ENCODE data around the gene IDH3B. TPM values are rescaled to one million over a fixed set of nuclear protein-coding genes. Genes with fewer than 3 reads are reported as not detected.

IDH3B gene
- total RNA-seq, 1 donor from 2014 or later, result 105 TPM

DNA sequence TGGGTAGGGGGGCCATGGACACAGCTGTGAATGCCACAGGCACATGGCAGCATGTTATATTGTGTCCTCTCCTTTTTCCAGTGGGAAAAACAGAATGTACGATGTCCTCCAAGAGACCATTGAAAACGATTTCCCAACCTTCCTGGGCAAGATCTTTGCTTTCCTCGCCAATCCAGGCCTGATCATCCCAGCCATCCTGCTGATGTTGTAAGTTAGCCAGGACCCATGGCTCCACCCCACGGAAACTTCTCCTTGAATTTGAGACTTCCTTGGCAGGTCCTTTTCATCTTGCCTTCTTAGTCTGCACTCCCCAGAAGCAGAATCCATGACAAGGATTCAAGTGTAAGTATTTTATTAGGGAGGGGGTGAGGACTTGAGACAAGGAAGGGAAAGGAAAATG lies 39.8 kb downstream of the IDH3B start:
- intact Hi-C loops (cut with micrococcal nuclease), result no loop called here

DNA sequence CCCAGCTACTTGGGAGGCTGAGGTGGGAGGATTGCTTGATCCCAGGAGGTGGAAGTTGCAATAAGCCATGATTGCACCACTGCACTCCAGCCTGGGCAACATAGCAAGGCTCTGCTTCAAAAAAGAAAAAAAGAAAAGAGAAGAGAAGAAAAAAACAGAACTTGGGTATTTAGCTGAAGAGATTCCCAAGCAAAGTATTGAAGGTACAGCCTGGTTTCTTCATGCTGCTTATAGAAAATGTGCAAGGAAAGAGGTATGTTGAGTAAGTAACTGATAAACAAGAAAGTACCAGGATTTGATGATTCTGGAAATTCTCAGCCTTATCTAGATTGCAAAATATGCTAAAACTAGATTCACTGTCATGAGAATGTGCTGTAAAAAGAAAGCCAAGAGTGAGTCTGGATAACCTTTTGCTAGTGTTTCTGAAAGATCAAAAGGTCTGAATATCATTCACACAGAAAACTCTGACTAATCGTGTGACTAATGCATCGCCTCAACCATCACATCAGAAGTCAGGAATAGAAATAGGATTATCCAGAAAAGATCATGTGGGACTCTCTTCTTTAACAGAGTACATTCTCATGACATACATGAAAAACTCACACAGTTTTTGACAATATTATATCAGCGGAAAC lies 43.9 kb downstream of the IDH3B start:
- intact Hi-C loops (cut with micrococcal nuclease), result no loop called here

DNA sequence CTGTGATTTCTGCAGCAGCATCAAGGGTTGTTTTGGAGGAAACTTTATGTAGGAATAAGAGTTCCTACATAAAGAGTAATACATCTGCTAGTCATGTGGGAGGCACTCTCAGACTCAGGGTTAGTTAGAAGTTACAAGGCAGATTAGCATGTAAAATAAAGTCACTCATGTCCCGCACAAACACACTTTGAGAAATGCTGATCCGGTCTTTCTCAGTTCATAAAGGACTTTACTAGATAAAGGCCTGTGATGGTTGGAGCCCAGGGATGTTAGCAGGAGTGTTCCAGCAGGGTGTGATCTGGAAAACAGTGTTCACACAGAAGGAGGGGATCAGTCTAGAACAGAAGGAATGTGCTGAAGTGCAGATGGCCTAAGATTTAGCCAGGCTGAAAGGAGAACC lies 44.7 kb downstream of the IDH3B start:
- intact Hi-C loops (cut with micrococcal nuclease), result no loop called here

DNA sequence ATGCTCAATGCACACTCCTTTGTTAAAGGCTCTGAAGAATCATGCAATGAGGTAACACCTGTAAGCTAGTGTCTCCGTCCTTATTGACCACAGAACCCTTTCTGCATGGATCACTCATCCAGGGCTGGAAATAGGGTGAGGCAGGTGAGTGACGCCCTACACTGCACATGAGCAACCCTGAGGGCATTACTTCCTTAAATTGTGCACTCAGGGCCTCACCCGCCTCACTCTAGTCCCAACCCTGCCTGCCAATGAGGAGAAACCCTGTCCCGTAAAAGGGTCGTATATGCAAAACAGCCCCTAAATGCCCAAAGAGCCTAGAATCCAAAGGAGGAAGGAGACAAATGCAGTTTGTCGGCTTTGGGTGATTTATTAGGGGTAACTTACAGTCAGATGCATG lies 45.2 kb downstream of the IDH3B start:
- intact Hi-C loops (cut with micrococcal nuclease), result no loop called here

DNA sequence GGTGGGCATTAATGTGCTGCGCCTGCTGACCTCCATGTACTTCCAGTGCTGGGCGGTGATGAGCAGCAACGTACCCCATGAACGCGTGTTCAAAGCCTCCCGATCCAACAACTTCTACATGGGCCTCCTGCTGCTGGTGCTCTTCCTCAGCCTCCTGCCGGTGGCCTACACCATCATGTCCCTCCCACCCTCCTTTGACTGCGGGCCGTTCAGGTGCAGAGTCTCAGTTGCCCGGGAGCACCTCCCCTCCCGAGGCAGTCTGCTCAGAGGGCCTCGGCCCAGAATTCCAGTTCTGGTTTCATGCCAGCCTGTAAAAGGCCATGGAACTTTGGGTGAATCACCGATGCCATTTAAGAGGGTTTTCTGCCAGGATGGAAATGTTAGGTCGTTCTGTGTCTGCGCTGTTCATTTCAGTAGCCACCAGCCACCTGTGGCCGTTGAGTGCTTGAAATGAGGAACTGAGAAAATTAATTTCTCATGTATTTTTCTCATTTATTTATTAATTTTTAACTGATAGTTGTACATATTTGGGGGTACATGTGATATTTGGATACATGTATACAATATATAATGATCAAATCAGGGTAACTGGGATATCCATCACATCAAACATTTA lies 46.8 kb downstream of the IDH3B start:
- intact Hi-C loops (cut with micrococcal nuclease), result no loop called here

DNA sequence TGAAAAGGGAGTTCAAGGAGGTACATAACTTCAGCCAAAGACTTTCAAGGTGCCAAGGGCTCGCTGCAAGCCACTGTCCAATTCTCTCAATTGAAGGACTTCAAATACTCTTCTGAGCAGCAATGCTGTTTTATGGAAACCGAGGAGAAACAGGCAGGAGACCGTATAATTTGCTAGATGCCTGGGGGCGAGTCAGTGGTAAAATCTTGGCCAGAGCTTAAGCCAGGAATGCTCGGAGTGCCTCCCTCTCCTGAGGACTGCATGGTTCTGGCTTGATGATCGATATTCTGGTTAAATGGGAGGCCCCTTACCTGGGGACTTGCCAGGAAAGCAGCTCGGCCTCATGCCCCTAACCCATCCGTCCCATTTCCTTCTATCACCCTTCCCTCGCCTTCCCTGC lies 47.4 kb downstream of the IDH3B start:
- intact Hi-C loops (cut with micrococcal nuclease), result no loop called here

DNA sequence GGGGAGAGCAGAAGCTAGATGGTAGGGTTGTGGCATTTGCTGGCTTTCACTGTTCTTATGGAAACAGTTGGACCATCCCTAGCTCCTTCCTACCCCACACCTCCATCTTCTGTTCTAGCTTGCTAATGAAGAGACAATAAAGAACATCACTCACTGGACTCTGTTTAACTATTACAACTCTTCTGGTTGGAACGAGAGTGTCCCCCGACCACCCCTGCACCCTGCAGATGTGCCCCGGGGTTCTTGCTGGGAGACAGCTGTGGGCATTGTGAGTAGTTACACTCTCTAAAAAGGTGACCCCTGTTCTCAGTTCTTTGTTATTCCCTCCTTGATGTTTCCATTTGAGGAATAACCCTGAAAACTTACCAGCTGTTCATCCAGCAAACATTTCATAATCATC lies 51.9 kb downstream of the IDH3B start:
- intact Hi-C loops (cut with micrococcal nuclease), result no loop called here

DNA sequence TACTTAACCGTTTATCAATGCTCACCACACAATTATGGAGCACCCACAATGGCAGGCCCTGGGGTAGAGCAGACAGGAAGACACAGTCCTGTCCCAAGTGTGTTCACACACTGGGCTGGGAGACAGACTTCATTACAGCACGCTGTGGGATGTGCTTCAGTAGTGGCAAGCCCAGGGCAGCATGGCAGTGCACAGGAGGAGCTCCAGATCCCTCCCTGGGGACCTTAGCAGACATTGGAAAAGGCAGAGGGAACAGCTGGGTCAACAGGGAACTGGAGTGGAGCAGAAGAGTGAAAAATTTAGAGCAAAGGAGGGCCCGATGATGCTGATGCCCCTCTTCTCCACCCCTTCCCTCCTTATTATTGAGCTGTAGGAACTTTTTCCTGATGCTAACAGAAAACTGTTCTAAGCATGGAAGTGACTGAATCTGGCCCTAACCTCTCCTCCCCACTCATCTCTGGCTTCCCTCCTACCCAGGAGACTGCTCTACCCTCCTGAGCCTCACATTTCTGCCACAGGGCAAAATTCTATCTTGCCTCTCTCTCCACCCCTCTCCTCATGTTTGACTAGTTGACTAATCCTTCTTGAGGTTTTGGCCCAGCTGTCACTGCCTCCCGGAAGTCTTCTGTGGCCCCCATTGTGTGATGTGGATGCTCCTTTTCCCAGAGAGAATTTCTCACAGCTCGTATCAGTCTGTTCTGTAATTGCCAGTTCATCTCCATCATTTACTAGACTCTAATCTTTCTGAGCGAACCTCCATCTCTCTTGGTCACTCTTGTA lies 52.9 kb downstream of the IDH3B start:
- intact Hi-C loops (cut with micrococcal nuclease), result no loop called here

DNA sequence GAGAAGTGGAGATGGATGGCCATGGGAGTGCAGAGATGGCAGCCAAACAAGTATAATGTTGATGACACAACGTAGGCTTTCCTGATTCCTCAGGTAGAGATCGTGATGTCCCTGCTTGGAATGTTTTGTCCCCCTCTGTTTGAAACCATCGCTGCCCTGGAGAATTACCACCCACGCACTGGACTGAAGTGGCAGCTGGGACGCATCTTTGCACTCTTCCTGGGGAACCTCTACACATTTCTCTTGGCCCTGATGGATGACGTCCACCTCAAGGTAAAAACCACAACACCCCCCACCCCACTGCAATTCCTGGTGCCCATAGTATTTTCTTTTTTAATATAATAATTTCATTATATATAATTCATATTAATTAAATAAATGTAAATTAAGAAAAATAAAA lies 53.7 kb downstream of the IDH3B start:
- intact Hi-C loops (cut with micrococcal nuclease), result no loop called here

Other genes with a start within 250 kb of the IDH3B start
- gene SNRPB, start 193.4 kb downstream of the IDH3B start, total RNA-seq, result 372 and 377 TPM in 2 replicates
- 14.4 and 14.9 TPM in 2 replicates for gene ZNF343, start 155.3 kb downstream of the IDH3B start, total RNA-seq
- not detected in 2 replicates for gene TMC2, start 127.6 kb downstream of the IDH3B start, total RNA-seq
- 478 and 501 TPM in 2 replicates for gene NOP56, start 11.6 kb downstream of the IDH3B start, total RNA-seq
- gene EBF4, start 28.6 kb upstream of the IDH3B start, total RNA-seq, result 3.3 and 3.7 TPM in 2 replicates
- gene CPXM1, start 136.4 kb upstream of the IDH3B start, total RNA-seq, result 0.39 and 0.45 TPM in 2 replicates
- not detected in 2 replicates for gene C20orf141, start 150.8 kb upstream of the IDH3B start, total RNA-seq
- gene TMEM239, start 152.1 kb upstream of the IDH3B start, total RNA-seq, result not detected in 2 replicates
- gene PCED1A, start 176.4 kb upstream of the IDH3B start, total RNA-seq, result 22.0 and 23.4 TPM in 2 replicates
- 47.4 and 50.5 TPM in 2 replicates for gene VPS16, start 176.5 kb upstream of the IDH3B start, total RNA-seq
- 65.4 and 70.2 TPM in 2 replicates for gene PTPRA, start 209.3 kb upstream of the IDH3B start, total RNA-seq